ENCODE measurements around the gene TRIP11.

Gene TRIP11

GRCh38 chr14:92033433-92033832, 6.4 kb downstream of the TRIP11 start:
- no peak for TF ChIP-seq CTCF (conservative IDR thresholded peaks at IDR 0.05; ENCODE audit: control insufficient read depth, insufficient read depth, low read depth, low read length)
- H3K4me3 ChIP-seq (ENCODE audit: control insufficient read depth, low read depth, low read length): no peak overlapping the region
- no peak for DNase-seq (ENCODE audit: low read depth)

DNA sequence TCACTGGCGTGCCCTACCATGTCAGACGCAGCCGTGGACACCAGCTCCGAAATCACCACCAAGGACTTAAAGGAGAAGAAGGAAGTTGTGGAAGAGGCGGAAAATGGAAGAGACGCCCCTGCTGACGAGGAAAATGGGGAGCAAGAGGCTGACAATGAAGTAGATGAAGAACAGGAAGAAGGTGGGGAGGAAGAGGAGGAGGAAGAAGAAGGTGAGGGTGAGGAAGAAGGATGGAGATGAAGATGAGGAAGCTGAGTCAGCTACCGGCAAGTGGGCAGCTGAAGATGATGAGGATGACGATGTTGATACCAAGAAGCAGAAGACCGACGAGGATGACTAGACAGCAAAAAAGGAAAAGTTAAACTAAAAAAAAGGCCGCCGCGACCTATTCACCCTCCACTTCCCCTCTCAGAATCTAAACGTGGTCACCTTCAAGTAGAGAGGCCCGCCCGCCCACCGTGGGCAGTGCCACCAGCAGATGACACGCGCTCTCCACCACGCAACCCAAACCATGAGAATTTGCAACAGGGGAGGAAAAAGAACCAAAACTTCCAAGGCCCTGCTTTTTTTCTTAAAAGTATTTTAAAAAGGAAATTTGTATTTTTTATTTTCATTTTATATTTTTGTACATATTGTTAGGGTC, 13.2 kb downstream of the TRIP11 start:
- no peak overlapping the region for H3K4me3 ChIP-seq (ENCODE audit: control insufficient read depth, low read depth, low read length)
- DNase-seq (ENCODE audit: low read depth): no peak
- TF ChIP-seq CTCF (conservative IDR thresholded peaks at IDR 0.05; ENCODE audit: control insufficient read depth, insufficient read depth, low read depth, low read length): no peak

DNA sequence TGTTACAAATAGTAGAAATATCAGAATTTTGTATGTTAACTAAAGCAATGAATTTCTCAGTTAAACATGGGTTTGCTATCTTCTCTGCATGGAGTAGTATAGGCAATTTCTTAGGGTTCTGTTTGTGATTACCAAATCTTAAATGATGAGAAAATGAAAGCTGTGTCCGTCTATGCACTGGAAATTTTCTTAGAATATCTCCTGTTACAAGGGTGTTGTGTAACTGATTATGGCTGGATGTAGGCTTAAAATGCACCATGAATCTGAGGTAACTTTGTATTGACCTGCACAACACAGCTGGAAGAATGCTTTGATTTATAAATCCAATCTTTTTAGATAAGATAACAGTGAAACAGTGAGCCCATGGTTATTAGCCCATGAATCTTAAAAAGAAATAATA, 17.8 kb downstream of the TRIP11 start:
- no peak for TF ChIP-seq CTCF (conservative IDR thresholded peaks at IDR 0.05; ENCODE audit: control insufficient read depth, insufficient read depth, low read depth, low read length)
- DNase-seq (ENCODE audit: low read depth): peak; percentile 5
- no peak overlapping the region for H3K4me3 ChIP-seq (ENCODE audit: control insufficient read depth, low read depth, low read length)

DNA sequence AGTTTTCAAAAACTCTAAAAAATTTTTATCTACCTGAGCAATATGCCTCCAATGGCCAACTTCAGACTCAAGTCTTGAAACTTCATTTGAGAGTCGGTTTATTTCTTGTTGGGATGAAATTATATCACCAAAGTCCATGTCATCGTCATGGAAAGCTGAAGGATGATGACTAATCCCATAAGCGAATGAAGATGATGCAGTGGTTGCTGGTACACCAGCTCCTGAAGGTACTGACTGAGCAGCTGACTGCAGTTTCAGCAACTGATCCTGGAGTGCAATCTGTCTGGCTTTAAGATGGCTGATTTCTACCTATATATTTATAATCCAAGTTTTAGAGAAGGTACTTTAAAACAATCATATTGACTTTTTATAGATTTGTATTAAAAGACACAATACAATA, 18.3 kb downstream of the TRIP11 start:
- DNase-seq (ENCODE audit: low read depth): peak; percentile 25
- H3K4me3 ChIP-seq (ENCODE audit: control insufficient read depth, low read depth, low read length): no peak overlapping the region
- TF ChIP-seq CTCF (conservative IDR thresholded peaks at IDR 0.05; ENCODE audit: control insufficient read depth, insufficient read depth, low read depth, low read length): no peak

DNA sequence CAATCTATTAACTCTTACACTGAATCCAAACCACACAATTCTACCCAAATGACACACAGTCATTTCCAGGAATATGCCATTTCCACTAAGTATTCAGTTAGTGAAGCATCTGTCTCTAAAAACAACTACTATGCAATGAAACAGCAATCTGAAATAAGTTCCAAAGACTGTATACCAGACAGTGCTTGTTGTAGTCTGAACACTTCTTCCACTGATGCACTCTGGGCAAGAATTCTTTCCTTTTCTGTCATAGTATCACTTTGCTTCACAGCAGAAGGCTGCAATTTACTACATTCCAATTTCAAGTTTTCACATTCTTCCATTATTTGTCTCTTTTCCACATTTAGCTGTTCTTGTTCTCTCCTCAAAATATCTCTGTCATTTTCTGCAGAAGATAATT, 25.8 kb downstream of the TRIP11 start:
- H3K4me3 ChIP-seq (ENCODE audit: control insufficient read depth, low read depth, low read length): no peak overlapping the region
- no peak for TF ChIP-seq CTCF (conservative IDR thresholded peaks at IDR 0.05; ENCODE audit: control insufficient read depth, insufficient read depth, low read depth, low read length)
- no peak for DNase-seq (ENCODE audit: low read depth)

DNA sequence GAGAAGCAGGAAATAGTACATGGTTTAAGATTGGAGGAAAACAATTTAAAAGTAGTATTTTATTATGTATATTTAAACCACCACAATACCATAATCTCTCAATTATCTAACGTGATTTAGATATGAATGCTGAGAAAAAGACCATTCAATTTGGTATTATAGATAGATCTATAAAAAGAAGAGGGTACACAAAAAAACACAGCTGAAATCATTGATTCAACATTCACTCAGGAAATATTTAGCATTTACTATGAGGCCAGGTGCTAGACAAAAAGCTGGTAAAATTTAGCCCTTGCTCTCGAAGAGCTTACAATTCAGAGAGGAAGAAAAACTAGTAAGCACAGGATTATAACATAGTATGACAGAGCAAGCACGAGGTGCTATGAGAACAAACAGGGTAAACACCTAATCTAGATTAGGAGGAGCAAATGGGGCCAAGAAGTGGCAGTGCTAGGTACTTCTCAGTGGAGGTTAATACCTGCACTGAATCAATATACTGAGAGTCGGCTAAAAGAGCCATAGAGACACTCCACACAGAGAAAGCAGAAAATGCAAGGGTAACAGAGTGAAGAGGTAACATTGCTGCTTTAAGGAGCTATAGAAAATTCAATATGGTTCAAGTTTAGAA, 27.6 kb downstream of the TRIP11 start:
- H3K4me3 ChIP-seq (ENCODE audit: control insufficient read depth, low read depth, low read length): no peak overlapping the region
- no peak for DNase-seq (ENCODE audit: low read depth)
- TF ChIP-seq CTCF (conservative IDR thresholded peaks at IDR 0.05; ENCODE audit: control insufficient read depth, insufficient read depth, low read depth, low read length): no peak

Data from fibroblast of mammary gland (primary cell).